Trophoblast cell (in vitro differentiated cells and primary cell): Measurements from ENCODE around the gene S1PR5.
"Not testable (repeated sequence)": the region's sequence is repeated elsewhere in the genome, so short reads cannot be mapped to it uniquely, and the experiment has no call there.

Experiments
- DNase-seq, 2 donors: peaks; one replicate each; pipeline ENCODE4 v3.0.0-alpha.2; 2016
- H2AFZ ChIP-seq: 2 replicates; pipeline ENCODE4 v1.6.1; 2013; ENCODE audit warnings: low read length, moderate library complexity, mild to moderate bottlenecking; ENCODE audit not compliant: insufficient read depth, poor library complexity
- H2AK5ac ChIP-seq: 2 replicates; pipeline ENCODE4 v1.6.1; 2013; ENCODE audit warnings: mild to moderate bottlenecking, low read length
- H2BK120ac ChIP-seq: 2 replicates; pipeline ENCODE4 v1.6.1; 2013; ENCODE audit warnings: low read length, mild to moderate bottlenecking, moderate library complexity; ENCODE audit not compliant: insufficient read depth, poor library complexity
- H2BK12ac ChIP-seq: 2 replicates; pipeline ENCODE4 v1.6.1; 2013; ENCODE audit warnings: mild to moderate bottlenecking, low read length, moderate library complexity
- H2BK5ac ChIP-seq: 2 replicates; pipeline ENCODE4 v1.6.1; 2013; ENCODE audit warnings: low read length, low read depth, moderate library complexity, mild to moderate bottlenecking; ENCODE audit not compliant: poor library complexity
- H3K14ac ChIP-seq: 2 replicates; pipeline ENCODE4 v1.6.1; 2013; ENCODE audit warnings: mild to moderate bottlenecking, low read length
- H3K18ac ChIP-seq: 2 replicates; pipeline ENCODE4 v1.6.1; 2013; ENCODE audit warnings: mild to moderate bottlenecking, low read length
- H3K23ac ChIP-seq: 2 replicates; pipeline ENCODE4 v1.6.1; 2013; ENCODE audit warnings: low read length
- H3K27ac ChIP-seq: 2 replicates; pipeline ENCODE4 v1.5.1; 2013; ENCODE audit warnings: low read depth, mild to moderate bottlenecking, inconsistent platforms, low read length, moderate library complexity
- H3K27me3 ChIP-seq: 2 replicates; pipeline ENCODE4 v1.6.1; 2013; ENCODE audit warnings: inconsistent platforms, mild to moderate bottlenecking, low read length, moderate library complexity; ENCODE audit not compliant: insufficient read depth
- H3K36me3 ChIP-seq, 2 experiments: 1 replicate in 1 of 2; 2 replicates in 1 of 2; pipeline ENCODE4 v1.6.1; 2013; ENCODE audit warnings: low read length in 2 of 2, mild to moderate bottlenecking in 2 of 2, moderate library complexity in 1 of 2; ENCODE audit not compliant: insufficient read depth in 2 of 2, control insufficient read depth in 1 of 2
- H3K4ac ChIP-seq: 2 replicates; pipeline ENCODE4 v1.6.1; 2013; ENCODE audit warnings: low read depth, mild to moderate bottlenecking, low read length, moderate library complexity
- H3K4me1 ChIP-seq, 2 experiments: 1 replicate in 1 of 2; 2 replicates in 1 of 2; pipeline ENCODE4 v1.6.1; 2013; ENCODE audit warnings: low read length in 2 of 2, mild to moderate bottlenecking in 2 of 2, moderate library complexity in 1 of 2; ENCODE audit not compliant: insufficient read depth in 2 of 2, control insufficient read depth in 1 of 2
- H3K4me2 ChIP-seq: 2 replicates; pipeline ENCODE4 v1.6.1; 2013; ENCODE audit warnings: inconsistent platforms, mild to moderate bottlenecking, low read length, moderate library complexity
- H3K4me3 ChIP-seq: 2 replicates; pipeline ENCODE4 v1.5.1; 2013; ENCODE audit warnings: mild to moderate bottlenecking, low read depth, low read length, inconsistent platforms
- H3K79me1 ChIP-seq: one replicate; pipeline ENCODE4 v1.6.1; 2013; ENCODE audit warnings: low read length
- H3K79me2 ChIP-seq: 2 replicates; pipeline ENCODE4 v1.6.1; 2013; ENCODE audit warnings: low read length, mild to moderate bottlenecking; ENCODE audit not compliant: control insufficient read depth, insufficient read depth, poor library complexity
- H3K9ac ChIP-seq: 2 replicates; pipeline ENCODE4 v1.6.1; 2013; ENCODE audit warnings: mild to moderate bottlenecking, low read length
- H3K9me3 ChIP-seq: 2 replicates; pipeline ENCODE4 v1.6.1; 2013; ENCODE audit warnings: low read depth, mild to moderate bottlenecking, control low read depth, inconsistent platforms, low read length; ENCODE audit not compliant: insufficient read depth
- H4K12ac ChIP-seq: 2 replicates; pipeline ENCODE4 v1.6.1; 2013; ENCODE audit warnings: low read depth, mild to moderate bottlenecking, low read length, moderate library complexity
- H4K8ac ChIP-seq: 2 replicates; pipeline ENCODE4 v1.6.1; 2013; ENCODE audit warnings: low read depth, mild to moderate bottlenecking, low read length, moderate library complexity
- H4K91ac ChIP-seq: one replicate; pipeline ENCODE4 v1.6.1; 2013; ENCODE audit warnings: low read depth, mild to moderate bottlenecking, low read length, moderate library complexity
- WGBS: extraction: QIAGEN DNeasy Blood & Tissue Kit; methylation state at CpG from one replicate; pipeline ENCODE4 v1.1.7; 2013; ENCODE audit warnings: missing lambda C conversion rate; ENCODE audit not compliant: insufficient read length, insufficient coverage; ENCODE audit errors: extremely low coverage; 5-methylcytosine and 5-hydroxymethylcytosine counted together

S1PR5 gene

DNA sequence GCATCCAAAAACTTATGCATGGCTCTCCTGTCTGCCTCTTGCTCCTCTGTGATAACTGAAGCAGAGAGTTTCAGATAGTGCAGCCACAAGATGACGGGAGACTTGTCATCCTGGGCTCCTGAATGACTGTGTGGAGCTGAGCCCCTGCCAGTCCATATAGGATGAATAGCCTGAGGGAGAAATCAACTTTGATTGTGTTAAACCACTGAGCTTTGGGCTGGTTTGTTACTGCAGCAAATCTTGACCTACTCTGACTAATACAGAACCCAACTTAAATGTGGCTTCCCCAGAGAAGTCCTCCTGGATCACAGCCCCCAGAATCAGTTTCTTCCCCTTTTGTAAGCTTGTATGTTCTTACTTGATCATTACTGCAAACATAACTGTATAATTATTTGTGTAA lies 15.2 kb upstream of the S1PR5 start:
- Histone ChIP-seq H4K91ac (no peak overlapping the region), H3K9ac (no peak overlapping the region), H2AK5ac (no peak overlapping the region), H3K79me2 (no peaks in the 10 kb centered on the region), H3K79me1 (no peaks in the 10 kb centered on the region), H3K27me3 (peaks cover 3% of the 10 kb centered on the region), H3K36me3 (no peaks in the 10 kb centered on the region), H4K8ac (no peak overlapping the region), H2BK12ac (no peak overlapping the region), H3K9me3 (no peaks in the 10 kb centered on the region), H2BK120ac (no peak overlapping the region), H3K27ac (no peak overlapping the region), H2BK5ac (no peak overlapping the region), H3K23ac (no peak overlapping the region), H2AFZ (no peak overlapping the region), H3K4me1 (no peaks in the 10 kb centered on the region), H3K4me3 (no peak overlapping the region), H3K4me2 (no peak overlapping the region), H3K14ac (no peak overlapping the region), H3K4ac (no peak overlapping the region), H3K18ac (no peak overlapping the region), H4K12ac (no peak overlapping the region)
- DNase-seq = no peak
- WGBS = no CpG with 5 or more reads among the region's 1 CpG

DNA sequence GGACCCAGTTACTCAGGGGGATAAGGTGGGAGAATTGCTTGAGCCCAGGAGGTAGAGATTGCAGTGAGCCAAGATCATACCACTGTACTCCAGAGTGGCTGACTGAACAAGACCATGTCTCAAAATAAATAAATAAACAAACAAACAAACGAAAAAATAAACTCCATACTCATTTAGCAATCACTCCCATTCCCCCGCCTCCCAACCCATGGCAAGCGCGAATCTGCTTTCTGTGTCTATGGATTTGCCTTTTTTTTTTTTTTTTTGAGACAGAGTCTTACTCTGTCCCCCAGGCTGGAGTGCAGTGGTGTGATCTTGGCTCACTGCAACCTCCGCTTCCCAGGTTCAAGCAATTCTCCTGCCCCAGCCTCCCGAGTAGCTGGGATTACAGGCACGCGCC lies 9.6 kb upstream of the S1PR5 start:
- not testable (repeated sequence) for H3K4me2 ChIP-seq, H3K14ac ChIP-seq, H3K27me3 ChIP-seq, H3K27ac ChIP-seq, H3K79me1 ChIP-seq, H2BK5ac ChIP-seq, H2AFZ ChIP-seq, H3K9ac ChIP-seq, H3K4me1 ChIP-seq, H4K91ac ChIP-seq, H2BK120ac ChIP-seq, H3K4me3 ChIP-seq, DNase-seq, H3K9me3 ChIP-seq, H3K23ac ChIP-seq, H4K8ac ChIP-seq, H2AK5ac ChIP-seq, H3K18ac ChIP-seq, H3K79me2 ChIP-seq, H3K4ac ChIP-seq, H2BK12ac ChIP-seq, H3K36me3 ChIP-seq, H4K12ac ChIP-seq
- WGBS = no CpG with 5 or more reads among the region's 8 CpGs

DNA sequence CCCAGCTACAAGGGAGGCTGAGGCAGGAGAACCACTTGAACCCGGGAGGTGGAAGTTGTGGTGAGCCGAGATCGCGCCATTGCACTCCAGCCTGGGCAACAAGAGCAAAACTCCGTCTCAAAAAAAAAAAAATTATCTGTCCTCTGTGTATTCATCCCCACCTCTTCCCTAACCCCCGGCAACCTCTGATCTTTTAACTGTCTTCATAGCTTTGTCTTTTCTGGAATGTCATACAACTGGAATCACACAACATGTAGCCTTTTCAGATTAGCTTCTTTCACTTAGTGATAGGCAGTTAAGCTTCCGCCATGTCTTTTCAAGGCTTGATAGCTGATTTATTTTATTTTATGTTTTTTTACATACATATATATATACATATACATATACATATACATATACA lies 8.4 kb upstream of the S1PR5 start:
- H2BK12ac ChIP-seq = no peak overlapping the region

DNA sequence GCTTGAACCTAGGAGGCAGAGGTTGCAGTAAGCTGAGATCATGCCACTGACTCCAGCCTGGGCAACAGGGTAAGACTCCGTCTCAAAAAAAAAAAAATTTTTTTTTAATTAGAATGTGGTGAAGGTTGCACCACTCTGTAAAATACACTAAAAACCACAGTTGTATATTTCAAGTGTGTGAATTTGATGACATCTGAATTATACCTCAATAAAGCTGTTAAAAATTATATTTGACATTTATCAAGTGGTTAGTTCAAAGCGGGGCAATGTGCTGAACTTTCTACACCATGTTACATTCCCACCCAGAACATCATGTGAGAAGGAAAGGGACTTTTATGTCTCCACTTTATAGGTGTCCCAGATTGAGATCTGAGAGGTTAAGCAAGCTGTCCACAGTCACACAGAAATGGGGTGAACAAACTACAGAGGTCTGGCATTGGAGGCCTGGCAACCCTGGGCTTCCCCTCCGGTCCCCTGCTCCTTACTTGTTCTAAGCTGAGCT lies 5.9 kb upstream of the S1PR5 start:
- Histone ChIP-seq H2BK12ac (no peak overlapping the region), H2BK5ac (no peak overlapping the region), H3K14ac (no peak overlapping the region), H2AFZ (no peak overlapping the region), H3K79me1 (no peaks in the 10 kb centered on the region), H3K23ac (no peak overlapping the region), H3K36me3 (no peaks in the 10 kb centered on the region), H3K9me3 (no peaks in the 10 kb centered on the region), H3K4me1 (peaks cover 0 to 4% of the 10 kb centered on the region in 2 experiments), H2BK120ac (no peak overlapping the region), H3K4me3 (no peak overlapping the region), H4K91ac (no peak overlapping the region), H4K12ac (no peak overlapping the region), H3K27me3 (peaks cover 3% of the 10 kb centered on the region), H3K79me2 (no peaks in the 10 kb centered on the region), H3K4ac (no peak overlapping the region), H3K18ac (no peak overlapping the region), H3K27ac (no peak overlapping the region), H2AK5ac (no peak overlapping the region), H3K4me2 (no peak overlapping the region), H3K9ac (no peak overlapping the region), H4K8ac (no peak overlapping the region)
- no peak for DNase-seq
- no CpG with 5 or more reads among the region's 3 CpGs for WGBS

More for the DNA sequence above, 8.4 kb upstream of the S1PR5 start:
- Histone ChIP-seq H2AFZ (no peak overlapping the region), H3K23ac (no peak overlapping the region), H3K79me1 (no peaks in the 10 kb centered on the region), H2BK5ac (no peak overlapping the region), H3K4me1 (no peaks in the 10 kb centered on the region), H3K79me2 (no peaks in the 10 kb centered on the region), H3K27ac (no peak overlapping the region), H3K4me2 (no peak overlapping the region), H2AK5ac (no peak overlapping the region), H3K4ac (no peak overlapping the region), H4K12ac (no peak overlapping the region), H3K9me3 (no peaks in the 10 kb centered on the region), H3K18ac (no peak overlapping the region), H4K91ac (no peak overlapping the region), H3K27me3 (no peaks in the 10 kb centered on the region), H3K4me3 (no peak overlapping the region), H3K36me3 (no peaks in the 10 kb centered on the region), H3K14ac (no peak overlapping the region), H2BK120ac (no peak overlapping the region), H4K8ac (no peak overlapping the region), H3K9ac (no peak overlapping the region)
- no CpG with 5 or more reads among the region's 7 CpGs for WGBS
- DNase-seq = peak in 1 of 2 donors; percentile 91
